Ishikawa (cell line): Measurements from ENCODE around the gene PCBP3.

Experiments
- CREB1 ChIP-seq: IDR thresholded peaks from 2 replicates; pipeline ENCODE4 v1.6.1; 2012; ENCODE audit warnings: low read depth
- EGR1 ChIP-seq: IDR thresholded peaks from 2 replicates; pipeline ENCODE4 v1.6.1; 2012
- EP300 ChIP-seq: IDR thresholded peaks from 2 replicates; pipeline ENCODE4 v1.6.1; 2012; ENCODE audit warnings: borderline replicate concordance
- MAX ChIP-seq: IDR thresholded peaks from 2 replicates; pipeline ENCODE4 v1.6.1; 2012
- NFIC ChIP-seq: IDR thresholded peaks from 2 replicates; pipeline ENCODE4 v1.6.1; 2012
- RAD21 ChIP-seq: IDR thresholded peaks from 2 replicates; pipeline ENCODE4 v1.6.1; 2012; ENCODE audit warnings: low read depth
- REST ChIP-seq: IDR thresholded peaks from 2 replicates; pipeline ENCODE4 v1.6.1; 2012; ENCODE audit warnings: low read depth, mild to moderate bottlenecking
- TAF1 ChIP-seq: IDR thresholded peaks from 2 replicates; pipeline ENCODE4 v1.6.1; 2012; ENCODE audit warnings: low read depth, mild to moderate bottlenecking
- USF1 ChIP-seq: IDR thresholded peaks from 2 replicates; pipeline ENCODE4 v1.6.1; 2012
- ZBTB7A ChIP-seq: IDR thresholded peaks from 2 replicates; pipeline ENCODE4 v1.6.1; 2012; ENCODE audit warnings: low read depth

GRCh38 chr21:45607021-45607908 lies 36.3 kb upstream of the PCBP3 start:
- no peak for TF ChIP-seq EP300
- TF ChIP-seq CREB1: no peak
- no peak for TF ChIP-seq ZBTB7A
- TF ChIP-seq EGR1: no peak
- no peak for TF ChIP-seq MAX
- no peak for TF ChIP-seq RAD21
- no peak for TF ChIP-seq NFIC
- no peak for TF ChIP-seq TAF1
- TF ChIP-seq USF1: no peak
- TF ChIP-seq REST: no peak
